HG03439 (cell line): ENCODE results near the gene C11orf16.
"Not testable (repeated sequence)": the region's sequence is repeated elsewhere in the genome, so short reads cannot be mapped to it uniquely, and the experiment has no call there.

Source experiments
- ATAC-seq: cut with Tn5 transposase; IDR thresholded peaks from one replicate; pipeline ENCODE4 v1.9.1; 2021; ENCODE audit warnings: mild to moderate bottlenecking, moderate library complexity; ENCODE audit not compliant: unreplicated experiment

C11orf16 gene

DNA sequence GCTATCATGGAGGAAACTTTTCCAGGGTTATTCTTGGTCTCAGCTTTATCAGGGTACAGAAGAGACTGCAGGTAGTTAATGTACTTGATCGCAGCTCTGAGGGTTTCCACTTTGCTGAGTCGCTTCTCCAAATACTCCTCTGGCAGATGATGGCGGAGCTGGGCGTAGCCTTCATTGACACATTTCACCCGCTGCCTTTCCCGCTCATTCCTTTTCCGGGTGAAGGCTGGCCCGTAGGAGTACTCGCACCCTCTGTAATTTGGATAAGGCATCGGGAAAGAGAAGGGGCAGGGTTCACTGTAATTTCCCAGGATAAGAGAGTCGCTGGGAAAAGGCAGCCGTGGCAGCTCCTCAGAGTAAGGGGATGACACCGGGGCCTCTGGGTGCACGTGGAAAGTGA, 4.9 kb upstream of the C11orf16 start:
- no peak for ATAC-seq

DNA sequence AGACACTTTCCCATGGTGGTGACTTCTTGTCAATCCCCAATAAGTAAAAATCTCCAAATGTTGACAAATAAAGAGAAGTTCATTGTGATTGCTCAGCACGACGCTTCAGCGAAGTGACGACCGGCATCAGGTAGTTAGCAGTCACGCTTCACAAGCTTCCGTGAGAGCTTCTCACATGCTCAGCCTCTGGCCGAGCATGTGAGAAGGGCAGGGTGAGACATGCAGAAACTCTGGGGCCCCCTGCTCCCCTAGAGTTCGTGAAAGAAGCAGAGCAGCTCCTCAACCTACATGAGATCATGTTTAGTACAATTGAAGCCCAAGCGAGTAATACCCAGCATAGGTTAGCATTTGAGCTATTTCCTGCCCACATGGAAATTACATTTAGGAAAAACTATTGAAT, 4.4 kb upstream of the C11orf16 start:
- ATAC-seq: peak; percentile 75

DNA sequence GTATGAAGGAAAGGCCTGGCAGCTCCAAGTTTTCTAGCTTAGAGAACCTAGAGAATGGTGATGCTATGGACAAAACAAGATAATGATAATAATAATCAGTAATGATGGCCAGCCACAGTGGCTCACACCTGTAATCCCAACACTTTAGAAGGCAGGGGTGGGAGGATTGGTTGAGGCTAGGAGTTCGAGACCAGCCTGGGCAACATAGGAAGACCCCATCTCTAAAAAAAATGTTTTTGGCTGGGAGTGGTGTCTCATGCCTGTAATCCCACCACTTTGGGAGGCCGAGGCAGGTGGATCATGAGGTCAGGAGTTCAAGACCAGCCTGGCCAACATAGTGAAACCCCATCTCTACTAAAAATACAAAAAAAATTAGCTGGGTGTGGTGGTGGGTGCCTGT, 3.0 kb upstream of the C11orf16 start:
- not testable (repeated sequence) for ATAC-seq

DNA sequence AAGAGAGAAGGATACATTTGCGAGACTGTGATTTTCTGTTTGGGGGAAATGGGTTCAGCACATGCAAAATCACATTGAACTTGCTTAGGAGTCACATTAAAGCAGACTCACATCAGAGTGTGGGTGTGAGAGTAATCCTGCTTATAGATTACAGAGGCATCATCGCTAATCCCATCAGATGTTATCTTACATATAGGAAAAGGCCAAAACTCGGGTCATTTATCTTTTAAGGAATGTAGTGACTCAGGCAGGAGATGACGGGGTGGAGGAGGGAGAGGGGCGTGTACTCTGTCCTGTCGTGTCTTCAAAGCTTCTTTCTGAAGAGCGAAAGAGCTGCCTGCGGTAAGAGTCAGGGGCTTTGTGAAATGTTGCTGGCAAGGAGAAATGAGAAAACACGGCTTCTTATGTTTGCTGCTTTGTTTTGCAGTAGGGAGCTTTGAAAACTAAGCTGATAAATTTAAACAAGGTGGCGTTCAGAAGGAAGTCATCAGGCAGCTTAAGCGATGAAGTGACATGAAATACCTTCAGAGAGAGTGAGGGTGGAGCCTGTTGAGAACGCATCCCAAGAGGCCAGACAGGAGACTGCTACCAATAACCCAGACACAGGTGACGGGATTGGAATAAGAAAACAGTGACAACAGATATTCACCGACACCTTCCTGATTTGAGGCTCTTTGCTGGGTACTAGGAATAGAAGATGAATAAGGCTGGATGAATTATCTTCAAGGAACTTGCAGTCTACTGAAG, 2.2 kb upstream of the C11orf16 start:
- no peak for ATAC-seq

DNA sequence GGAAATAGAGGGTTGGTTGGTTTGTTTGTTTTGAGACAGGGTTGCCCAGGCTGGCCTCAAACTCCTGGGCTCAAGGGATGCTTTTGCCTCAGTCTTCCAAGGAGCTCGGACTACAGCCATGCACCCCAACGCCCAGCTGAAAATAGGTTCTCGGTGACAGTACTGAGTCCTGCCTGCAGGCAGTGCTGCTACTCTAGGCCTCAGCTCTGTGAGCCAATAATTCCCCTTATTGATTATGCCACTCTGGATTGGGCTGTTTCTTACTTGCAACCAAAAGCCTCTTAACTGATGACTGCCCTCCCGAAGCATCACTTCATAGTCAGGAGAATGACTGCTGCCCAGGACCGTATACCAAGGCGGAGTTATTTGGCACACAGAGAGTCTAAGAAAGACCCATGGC, 1.2 kb upstream of the C11orf16 start:
- no peak for ATAC-seq

DNA sequence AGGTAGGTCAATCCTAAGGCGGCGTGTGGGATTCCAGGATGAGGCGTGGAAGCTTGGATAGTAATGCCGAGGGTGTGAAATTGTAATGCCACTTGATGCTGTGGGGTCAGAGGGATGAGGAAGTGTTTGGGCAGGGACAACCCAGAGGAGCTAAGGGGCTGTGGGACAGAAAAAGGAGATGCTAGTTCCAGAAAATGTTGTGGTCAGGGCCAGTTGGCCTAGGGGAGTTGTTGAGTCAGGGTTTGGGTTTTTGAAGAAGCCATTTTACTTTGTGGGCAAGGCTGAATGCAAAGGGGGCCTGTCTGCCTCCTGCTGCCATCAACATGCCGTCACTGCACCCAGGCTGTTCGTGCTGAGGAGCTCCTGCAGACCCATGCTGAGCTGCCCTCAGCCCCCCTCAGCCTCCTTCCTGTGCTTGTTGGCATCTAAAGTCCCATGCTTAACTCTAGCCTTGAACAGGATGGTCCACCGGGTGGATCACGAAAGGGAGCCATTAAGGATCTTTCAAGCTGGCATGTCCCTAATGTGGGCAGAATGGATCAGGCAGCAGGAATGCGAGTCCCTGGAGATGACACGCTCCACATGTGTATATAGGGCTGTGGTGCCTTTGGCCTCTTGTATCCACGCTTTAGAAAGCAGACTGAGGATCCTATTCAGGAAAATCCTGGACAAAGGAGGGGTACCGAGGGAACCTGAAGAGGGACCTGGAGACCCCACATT, 2.1 kb downstream of the C11orf16 start:
- ATAC-seq: no peak

DNA sequence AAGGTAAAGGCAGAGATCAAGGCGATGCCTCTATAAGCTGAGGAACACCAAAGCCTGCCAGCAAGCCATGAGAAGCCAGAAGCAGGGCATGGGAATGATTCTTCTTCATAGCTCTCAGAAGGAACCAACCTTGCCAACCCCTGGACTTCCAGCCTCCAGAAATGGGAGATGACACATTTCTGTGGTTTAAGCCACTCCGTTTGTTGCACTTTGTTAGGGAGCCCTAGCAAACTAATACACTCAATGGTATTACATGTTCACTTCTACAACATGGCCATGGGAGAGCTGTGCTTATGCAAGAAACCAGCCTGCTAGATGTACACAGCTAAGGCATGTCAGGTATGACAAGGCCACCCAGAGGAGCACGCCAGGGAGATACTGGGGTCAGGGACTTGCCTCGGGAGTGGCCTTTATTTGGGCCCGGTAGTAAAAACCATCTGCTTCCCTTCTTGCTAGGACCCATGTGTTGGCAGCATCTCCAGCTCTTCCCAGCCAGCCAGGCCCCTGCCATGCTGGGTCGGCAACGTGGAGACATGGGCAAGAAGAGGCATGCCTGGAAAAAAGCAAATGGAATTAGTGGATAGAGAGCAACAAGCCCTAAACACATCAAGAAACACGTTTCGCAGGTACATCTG, 3.6 kb downstream of the C11orf16 start:
- no peak for ATAC-seq

DNA sequence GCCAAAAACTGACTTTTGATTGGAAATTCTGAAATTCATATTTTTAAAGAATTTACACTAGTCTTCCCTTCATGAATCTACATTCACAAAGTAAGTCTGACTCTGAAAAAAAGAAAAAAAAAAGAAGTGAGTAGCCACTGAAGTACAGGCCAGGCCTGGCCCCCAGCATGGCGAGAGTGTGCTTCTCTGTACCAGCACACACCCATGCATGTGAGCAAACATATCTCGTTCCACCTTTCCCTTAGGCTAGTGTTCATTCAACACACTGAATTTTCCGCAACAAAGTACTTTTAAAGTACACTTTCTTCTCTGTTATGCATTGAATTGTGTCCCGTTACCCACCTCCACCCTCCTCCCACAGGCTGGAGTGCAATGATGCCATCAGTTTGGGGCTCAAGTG, 4.5 kb downstream of the C11orf16 start:
- ATAC-seq: no peak

DNA sequence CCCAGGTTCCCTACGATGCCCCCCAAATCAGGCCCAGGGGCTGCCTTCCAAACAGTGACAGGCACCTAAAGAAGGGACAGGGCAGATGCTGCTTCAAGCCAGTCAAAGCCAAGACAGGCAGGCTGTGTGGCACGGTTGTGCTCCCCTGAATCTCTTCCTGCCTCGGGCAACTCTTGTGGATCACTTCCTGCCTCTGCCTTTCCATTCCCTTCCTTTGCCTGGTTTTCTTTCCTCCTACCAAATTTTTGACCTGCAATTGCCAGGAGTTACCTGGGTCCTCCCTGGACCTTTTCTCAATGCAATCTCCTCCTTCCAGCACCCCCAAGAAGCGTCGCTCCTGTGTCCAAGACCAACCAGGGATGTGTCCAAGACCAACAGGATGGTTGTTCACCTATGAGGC, 5.5 kb downstream of the C11orf16 start:
- no peak for ATAC-seq

DNA sequence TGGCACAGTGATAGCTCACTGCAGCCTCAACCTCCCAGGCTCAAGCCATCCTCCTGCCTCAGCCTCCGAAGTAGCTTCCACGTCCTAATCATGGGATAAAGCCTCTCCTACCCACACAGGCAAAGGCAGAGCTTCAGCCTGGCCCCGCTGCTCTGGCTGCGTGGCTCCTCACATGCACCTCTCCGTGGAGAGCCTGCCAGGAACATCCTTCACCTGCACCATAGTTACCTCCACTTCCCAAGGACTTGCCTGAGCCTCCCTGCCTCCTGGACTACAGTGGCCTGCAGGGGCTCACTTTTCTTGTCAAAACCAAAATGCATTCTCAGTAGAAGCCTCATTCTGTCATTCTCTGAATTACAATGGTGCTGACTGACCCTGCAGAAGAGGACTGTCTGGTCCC, 6.5 kb downstream of the C11orf16 start:
- ATAC-seq: no peak

DNA sequence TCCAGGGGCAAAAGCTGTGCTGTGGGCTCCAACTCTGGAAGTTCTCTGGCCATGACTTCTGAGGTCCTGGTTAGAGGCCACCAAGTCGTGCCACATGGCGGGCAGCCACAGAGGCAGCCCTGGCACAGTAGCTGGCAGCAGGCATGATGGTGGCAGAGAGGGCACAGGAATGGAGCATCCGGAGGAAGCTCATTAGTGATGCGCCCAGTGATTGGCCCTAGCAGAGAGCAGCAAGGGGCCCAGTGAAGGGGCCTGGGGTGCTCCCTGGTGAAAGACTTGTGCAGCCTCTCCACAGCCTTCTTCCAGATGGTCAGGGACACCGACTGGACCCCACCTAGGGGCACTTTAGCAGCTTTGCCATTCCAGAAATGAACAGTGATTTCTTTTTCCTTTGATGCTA, 7.0 kb downstream of the C11orf16 start:
- ATAC-seq: no peak

DNA sequence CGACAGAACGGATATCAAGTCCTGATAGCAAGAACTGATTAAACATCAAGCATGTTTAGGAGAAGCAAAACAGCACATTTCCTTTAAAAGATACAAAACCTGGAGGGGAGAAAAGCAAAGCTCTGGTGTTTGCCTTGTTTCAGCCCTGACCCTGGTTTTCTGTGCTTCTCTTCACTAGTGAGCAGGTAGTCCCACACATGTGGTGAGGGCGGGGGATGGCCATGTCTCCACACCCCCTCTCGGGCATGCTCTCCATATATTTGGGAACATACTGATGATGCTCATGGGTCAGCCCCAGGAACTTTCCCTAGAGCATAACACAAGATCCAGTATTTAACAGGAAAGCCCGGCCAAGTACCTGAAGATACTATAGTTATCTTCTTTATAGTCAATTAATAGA, 10.1 kb downstream of the C11orf16 start:
- no peak for ATAC-seq

DNA sequence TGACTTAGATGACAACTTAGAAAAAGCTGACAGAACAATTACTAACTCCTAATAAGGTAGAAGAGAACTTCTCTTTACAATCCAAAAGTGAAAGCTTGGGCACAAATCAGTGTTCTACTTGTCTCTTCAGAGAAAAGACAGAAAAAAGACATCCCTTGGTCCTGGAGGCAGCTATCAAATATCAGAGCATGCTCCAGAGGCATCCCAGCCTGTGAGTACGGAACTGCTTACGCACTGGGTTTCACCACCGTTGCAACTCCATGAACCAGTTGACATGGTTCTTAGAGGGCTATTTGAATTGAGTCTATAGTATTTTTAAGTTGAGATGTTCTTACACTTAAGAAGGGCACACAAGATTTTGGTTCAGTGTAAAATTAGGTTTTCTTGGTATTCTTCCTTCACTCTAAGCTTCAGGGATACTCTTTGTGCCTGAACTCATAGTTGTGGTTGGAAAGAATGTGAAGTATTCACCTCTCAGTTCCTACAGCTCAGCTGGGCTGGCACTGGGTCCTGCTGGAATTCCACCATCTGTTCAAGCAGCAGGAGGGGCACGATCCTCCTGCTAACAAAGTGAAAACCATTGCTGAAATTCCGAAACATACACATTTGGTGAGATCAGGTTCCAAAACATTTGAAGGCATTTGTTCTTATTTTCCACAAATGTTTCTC, 15.5 kb downstream of the C11orf16 start:
- ATAC-seq: no peak

DNA sequence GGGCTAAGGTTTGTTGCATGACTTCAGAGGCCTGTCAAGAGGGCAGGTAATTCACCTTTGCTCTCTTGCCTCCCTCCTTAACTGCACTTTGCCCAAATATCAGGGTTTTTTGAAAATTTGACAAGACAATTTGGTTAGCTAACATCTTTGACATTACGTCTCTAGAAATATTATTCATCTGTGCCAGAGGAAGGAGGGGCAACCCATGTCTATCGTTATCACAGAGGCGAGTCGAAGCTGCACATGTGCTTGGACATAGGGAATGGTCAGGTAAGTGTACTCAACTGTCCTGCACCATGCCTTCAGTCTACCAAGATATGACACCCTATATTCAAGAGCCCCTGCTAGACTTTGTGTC, 18.1 kb downstream of the C11orf16 start:
- ATAC-seq: no peak

DNA sequence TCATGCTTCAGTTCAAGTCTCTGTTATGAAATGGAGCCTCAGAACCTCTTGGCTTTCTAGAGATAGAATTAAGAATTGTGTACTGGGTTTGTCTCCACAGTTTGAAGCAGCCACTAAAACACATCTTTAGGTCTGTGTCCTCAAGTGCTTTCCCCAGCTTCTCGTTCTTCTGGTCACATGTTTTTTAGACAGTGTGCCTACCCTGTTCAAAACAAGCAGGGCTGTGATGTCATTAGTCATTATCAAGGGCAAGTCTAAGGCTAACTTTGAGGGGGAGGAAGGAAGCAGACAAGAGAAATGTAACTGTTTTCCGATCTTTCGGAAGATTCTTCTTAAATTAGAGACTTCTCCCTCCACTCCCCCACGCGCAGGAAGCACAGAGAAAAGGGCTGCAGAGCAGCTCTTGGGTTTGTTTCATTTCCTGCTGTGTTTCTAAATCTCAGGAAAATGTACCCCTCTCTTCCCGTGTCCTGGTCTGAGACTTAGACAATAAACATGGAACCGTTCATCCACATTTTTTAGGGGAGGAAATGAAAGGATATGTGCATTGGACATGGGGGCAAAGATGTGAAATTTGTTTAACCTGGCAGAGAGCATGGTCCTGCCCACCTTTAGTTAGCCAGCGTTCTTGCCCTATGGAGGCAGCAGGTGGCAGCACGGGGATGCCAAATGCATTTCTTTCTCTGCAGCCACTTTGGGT, 18.6 kb downstream of the C11orf16 start:
- ATAC-seq: no peak

DNA sequence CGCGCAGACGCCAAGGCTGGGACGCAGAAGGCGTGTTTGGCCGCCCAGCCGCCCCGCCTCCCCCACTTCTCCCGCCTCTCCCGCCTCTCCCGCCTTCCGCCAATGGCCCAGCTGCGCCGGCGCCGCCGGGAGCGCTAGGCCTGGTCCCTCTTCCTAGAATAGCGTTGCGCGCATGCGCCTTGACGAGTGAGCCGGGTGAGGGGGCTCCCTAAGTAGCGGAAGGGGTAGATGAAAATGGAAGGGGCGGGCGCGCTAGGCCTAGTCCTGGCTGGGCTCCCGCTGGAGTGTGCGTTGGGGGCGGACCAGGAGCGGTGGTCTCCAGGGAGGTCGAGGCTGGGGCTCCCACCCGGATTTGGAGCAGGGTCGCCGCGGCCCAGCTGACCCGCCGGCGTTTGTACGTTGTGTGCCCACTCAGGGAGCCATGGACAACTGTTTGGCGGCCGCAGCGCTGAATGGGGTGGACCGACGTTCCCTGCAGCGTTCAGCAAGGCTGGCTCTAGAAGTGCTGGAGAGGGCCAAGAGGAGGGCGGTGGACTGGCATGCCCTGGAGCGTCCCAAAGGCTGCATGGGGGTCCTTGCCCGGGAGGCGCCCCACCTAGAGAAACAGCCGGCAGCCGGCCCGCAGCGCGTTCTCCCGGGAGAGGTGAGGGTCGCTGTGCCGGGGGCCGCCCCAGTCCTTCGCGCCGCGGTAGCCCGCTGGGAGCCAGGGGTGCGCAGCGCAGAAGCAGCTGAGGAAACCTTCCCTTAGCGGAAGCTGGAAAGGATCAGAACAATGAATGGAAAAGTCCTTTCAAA, 21.5 kb downstream of the C11orf16 start, which contains the start of gene AKIP1:
TSS of gene AKIP1 (plus strand) at position 161 of the 795 bp plus-strand sequence. CDS start at position 422, 261 bp downstream.
- ATAC-seq: peak; percentile 80

DNA sequence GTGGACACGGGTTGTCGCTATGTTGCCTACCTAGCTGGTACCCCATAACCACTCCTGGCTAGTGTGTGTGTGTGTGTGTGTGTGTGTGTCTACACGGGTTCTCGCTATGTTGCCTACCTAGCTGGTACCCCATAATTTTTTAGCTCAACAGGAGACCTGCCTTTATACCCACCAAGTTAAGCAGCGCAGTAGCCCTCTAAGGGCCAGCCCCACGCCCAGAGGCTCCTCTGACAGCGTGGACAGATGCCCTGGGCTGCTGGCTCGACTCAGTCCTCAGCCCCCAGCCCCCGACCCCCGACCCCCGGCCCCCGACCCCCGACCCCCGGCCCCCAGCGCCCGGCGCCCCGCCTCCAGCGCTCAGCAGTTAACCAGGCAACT, 22.1 kb downstream of the C11orf16 start:
- no peak for ATAC-seq

DNA sequence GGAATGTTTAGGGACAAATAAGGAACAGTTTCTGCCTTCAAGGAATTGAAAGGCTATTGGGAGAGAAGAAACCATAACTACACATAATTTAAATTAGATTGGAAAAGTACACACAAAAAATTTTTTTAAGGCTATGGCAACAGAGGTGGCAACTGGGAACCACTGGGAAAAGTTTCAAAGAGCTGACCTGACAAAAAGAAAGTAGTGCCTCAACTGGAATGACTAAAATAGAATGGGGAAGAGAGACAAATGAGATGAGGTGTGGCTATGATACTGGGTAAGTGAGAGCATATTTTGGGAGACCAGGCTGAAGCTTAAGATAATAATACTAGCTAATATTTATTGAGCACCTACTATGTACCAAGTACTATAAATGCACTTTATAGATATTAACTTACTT, 24.6 kb downstream of the C11orf16 start:
- ATAC-seq: no peak

DNA sequence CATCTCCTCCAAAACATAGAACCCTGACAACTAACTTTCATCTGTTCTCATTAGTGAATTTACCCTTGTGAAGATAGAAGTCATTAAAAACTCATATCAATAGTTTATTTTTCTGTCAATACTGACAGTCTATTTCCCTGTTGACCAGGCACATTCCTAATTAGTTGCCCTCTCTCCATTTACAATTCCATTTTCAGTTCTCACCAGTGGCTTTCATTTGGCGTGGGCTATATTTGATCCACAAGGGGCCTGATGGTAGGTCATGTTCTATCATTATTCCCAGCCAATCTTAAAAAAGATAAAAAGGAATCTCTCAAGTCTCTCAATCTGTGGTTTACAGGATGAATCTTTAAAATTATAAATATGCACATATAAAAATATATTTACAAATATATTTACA, 25.6 kb downstream of the C11orf16 start:
- no peak for ATAC-seq

DNA sequence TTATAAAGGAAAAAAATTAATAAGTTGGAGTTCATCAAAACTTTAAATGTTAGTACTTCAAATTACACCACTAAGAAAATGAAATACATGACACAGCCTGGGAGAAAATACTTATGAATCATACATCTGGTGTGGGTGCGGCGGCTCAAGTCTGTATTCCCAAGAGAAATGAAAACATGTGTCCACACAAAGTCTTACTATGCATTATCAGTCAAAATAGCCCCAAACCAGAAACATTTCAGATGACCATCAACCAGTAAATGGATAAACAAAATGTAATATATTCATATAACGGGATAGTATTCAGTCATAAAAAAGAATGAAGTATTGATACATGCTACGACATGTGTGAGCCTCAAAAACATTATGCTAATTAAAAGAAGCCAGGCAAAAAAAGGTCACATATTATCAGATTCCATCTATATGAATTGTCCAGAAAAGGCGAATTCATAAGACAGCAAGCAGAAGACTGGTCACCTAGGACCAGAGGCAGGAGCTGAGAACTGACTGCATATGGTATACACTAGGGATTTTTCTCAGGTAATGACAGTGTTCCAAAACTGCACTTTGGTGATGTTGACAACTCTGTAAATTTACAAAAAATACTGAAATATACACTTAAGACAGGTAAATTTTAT, 27.1 kb downstream of the C11orf16 start:
- ATAC-seq: no peak
